ENCODE results near the gene CALHM6. TPM values are rescaled to one million over a fixed set of nuclear protein-coding genes. Genes with fewer than 3 reads are reported as not detected.

CALHM6 gene
- polyA plus RNA-seq, 1 experiment: 0.75 TPM

GRCh38 chr6:116463301-116463700 is 2.1 kb downstream of the CALHM6 start:
- H3K36me3 ChIP-seq (ENCODE audit: control insufficient read depth, insufficient read depth, low read length): no peaks in the 10 kb centered on the region
- POLR2A ChIA-PET: no interaction called here
- no peak for DNase-seq (ENCODE audit: low read depth)
- CTCF ChIA-PET: no interaction called here
- TF ChIP-seq CTCF (IDR thresholded peaks at IDR 0.05; ENCODE audit: insufficient read depth, low read depth, low read length): no peak
- no peak overlapping the region for H3K4me3 ChIP-seq (ENCODE audit: low read depth, low read length)
- H3K27me3 ChIP-seq (ENCODE audit: control insufficient read depth, insufficient read depth, low read length): no peaks in the 10 kb centered on the region; the same call in none of the 2 replicates

- H3K27me3 ChIP-seq (ENCODE audit: control insufficient read depth, insufficient read depth, low read length): no peaks in the 10 kb centered on the region; the same call in 1 of the 2 replicates
- H3K4me3 ChIP-seq (ENCODE audit: low read depth, low read length): no peak overlapping the region
- no peak for DNase-seq (ENCODE audit: low read depth)
- no peak for TF ChIP-seq CTCF (IDR thresholded peaks at IDR 0.05; ENCODE audit: insufficient read depth, low read depth, low read length)
- POLR2A ChIA-PET: no interaction called here
- CTCF ChIA-PET: interaction anchor here (1.2 kb wide), 1 partner anchor 18 kb away, joined by 3 read pairs; no protein-coding TSS in a partner anchor
- no peaks in the 10 kb centered on the region for H3K36me3 ChIP-seq (ENCODE audit: control insufficient read depth, insufficient read depth, low read length)
Observed at GRCh38 chr6:116465246-116465645, 4.1 kb downstream of the CALHM6 start.

- POLR2A ChIA-PET: no interaction called here
- CTCF ChIA-PET: no interaction called here
- H3K36me3 ChIP-seq (ENCODE audit: control insufficient read depth, insufficient read depth, low read length): no peaks in the 10 kb centered on the region
- no peaks in the 10 kb centered on the region for H3K27me3 ChIP-seq (ENCODE audit: control insufficient read depth, insufficient read depth, low read length)
- no peak overlapping the region for H3K4me3 ChIP-seq (ENCODE audit: low read depth, low read length)
- TF ChIP-seq CTCF (IDR thresholded peaks at IDR 0.05; ENCODE audit: insufficient read depth, low read depth, low read length): no peak
- DNase-seq (ENCODE audit: low read depth): no peak
Observed at GRCh38 chr6:116467096-116467495, 5.9 kb downstream of the CALHM6 start.

- ChIA-PET POLR2A (no interaction called here), CTCF (no interaction called here)
- Histone ChIP-seq H3K4me3 (ENCODE audit: low read depth, low read length) (no peak overlapping the region), H3K36me3 (ENCODE audit: control insufficient read depth, insufficient read depth, low read length) (no peaks in the 10 kb centered on the region), H3K27me3 (ENCODE audit: control insufficient read depth, insufficient read depth, low read length) (no peaks in the 10 kb centered on the region)
- TF ChIP-seq CTCF (IDR thresholded peaks at IDR 0.05; ENCODE audit: insufficient read depth, low read depth, low read length): no peak
- no peak for DNase-seq (ENCODE audit: low read depth)
Observed at GRCh38 chr6:116467514-116467913, 6.3 kb downstream of the CALHM6 start.

GRCh38 chr6:116468293-116468692 is 7.1 kb downstream of the CALHM6 start:
- no peak for TF ChIP-seq CTCF (IDR thresholded peaks at IDR 0.05; ENCODE audit: insufficient read depth, low read depth, low read length)
- H3K36me3 ChIP-seq (ENCODE audit: control insufficient read depth, insufficient read depth, low read length): no peaks in the 10 kb centered on the region
- H3K27me3 ChIP-seq (ENCODE audit: control insufficient read depth, insufficient read depth, low read length): no peaks in the 10 kb centered on the region
- ChIA-PET CTCF (no interaction called here), POLR2A (no interaction called here)
- H3K4me3 ChIP-seq (ENCODE audit: low read depth, low read length): no peak overlapping the region
- DNase-seq (ENCODE audit: low read depth): no peak

Measured in BJ (cell line).